ENCODE measurements around the gene GLB1L3.

GLB1L3 gene

DNA sequence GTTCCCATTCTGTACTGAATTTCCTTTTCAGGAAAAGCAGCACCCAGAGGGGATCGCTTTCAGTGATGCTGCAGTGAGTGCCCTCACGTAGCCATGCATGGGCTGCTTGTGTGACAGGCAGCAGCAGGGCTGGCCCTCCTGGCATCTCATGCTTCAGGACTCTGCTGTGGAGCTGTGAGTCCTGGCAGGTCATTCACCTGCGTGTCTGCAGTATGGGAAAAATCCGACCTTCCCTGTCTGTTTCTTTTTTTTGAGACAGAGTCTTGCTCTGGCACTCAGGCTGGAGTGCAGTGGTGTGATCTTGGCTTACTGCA lies 69.0 kb downstream of the GLB1L3 start:
- no peak for DNase-seq

DNA sequence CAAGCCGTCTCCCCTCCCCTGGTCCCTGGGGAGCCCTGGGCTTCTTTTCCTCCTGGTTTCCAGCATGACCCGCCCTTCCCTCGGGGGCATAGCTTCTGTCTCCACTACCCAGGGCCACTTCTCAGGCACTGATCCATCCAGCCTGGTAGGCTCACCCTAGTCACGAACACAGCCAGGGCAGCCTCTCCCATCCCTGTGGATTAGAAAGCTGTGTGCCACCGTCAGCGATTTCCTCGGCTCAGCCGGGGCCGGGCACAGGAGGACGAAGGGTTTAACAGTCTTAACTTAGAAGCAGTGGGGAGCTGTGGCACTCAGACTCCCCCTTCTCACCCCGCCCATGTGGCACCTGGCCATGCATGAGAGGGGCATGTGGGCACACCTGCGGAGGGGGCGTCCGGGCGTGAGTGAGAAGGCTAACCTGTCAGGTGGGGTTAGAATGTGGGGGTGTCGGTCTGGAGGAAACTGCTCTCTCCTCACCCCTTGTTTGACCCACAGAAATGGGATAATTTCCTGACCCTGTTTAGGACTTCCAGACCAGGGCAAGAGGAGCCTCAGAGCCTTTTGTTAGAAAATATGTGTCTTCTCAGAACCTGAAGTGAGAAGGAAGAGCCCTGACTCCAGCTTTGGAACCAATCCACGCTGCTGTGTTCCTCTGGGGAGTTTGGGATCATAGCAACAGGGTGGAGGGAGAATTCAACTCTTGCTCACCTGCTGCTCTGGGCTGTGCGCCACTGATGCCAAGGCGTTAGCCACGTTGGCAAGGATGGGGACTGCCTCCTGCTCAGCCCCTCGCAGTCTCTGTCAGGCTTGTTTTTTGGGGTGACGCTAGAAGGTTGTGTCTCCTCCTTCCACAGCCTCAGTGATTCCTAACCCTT lies 70.2 kb downstream of the GLB1L3 start:
- DNase-seq = no peak

DNA sequence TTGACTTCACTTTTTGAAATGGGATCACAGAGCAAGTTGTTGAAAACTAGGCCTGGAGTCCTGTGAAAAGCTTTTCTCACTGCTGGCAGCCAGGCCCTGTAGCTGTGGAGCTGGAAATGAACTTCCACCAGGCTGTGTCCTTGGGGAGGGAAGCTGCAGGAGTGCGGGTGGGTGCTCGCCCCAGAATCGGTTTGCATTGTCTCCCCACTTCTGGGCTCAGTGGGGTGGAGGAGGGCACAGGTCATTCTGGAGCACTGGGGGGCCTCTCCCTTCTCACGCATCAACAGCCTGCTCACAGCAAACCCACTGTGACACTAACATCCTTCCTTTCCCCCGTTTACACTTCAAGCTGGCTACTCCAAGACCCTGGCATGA lies 70.8 kb downstream of the GLB1L3 start:
- no peak for DNase-seq

DNA sequence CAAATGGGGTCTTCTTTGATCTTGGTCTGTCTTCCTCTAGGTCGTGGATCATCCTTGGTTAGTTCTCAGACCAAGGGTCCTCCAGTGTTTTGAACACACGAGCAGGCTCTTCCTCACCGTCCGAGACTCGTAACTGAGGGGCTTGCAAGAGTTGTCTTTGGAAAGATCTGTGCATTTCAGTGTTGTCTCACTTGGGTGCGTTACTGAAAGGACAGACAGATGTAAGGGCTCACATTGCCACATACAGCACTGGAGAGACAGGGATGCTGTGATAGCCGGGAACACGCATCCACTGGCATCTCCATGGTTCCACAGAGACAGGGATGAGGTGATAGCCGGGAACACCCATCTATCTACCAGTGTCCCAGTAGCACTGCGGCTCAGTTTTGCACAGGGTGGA lies 71.3 kb downstream of the GLB1L3 start:
- DNase-seq = no peak

DNA sequence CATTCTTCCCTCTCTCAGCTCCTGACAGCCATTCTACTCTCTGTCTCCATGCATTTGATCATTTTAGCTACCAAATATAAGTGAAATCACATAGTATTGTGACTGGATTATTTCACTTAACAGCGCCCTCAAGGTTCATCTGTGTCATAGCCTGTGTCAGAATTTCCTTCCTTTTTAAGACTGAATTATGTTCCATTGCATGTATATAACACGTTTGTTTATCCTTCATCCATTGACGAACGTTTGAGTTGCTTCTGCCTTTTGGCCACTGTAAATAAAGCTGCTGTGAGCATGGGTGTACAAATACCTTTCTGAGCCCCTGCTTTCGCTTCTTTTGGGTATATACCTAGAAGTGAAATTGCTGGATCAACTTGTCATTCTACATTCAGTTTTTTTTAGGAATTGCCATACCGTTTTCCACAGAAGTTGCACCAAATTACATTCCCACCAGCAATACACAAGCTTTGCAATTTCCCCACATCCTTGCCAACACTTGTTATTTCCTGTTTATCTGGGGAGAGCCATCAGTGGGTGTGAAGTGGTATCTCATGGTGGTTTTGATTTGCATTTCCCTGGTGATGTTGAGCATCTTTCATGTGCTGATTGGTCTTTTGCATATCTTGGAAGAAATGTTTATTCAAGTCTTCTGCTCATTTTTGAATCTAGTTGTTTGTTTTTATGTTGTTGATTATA lies 73.1 kb downstream of the GLB1L3 start:
- peak in 2 of 5 experiments; percentile 50 to 85 for DNase-seq

DNA sequence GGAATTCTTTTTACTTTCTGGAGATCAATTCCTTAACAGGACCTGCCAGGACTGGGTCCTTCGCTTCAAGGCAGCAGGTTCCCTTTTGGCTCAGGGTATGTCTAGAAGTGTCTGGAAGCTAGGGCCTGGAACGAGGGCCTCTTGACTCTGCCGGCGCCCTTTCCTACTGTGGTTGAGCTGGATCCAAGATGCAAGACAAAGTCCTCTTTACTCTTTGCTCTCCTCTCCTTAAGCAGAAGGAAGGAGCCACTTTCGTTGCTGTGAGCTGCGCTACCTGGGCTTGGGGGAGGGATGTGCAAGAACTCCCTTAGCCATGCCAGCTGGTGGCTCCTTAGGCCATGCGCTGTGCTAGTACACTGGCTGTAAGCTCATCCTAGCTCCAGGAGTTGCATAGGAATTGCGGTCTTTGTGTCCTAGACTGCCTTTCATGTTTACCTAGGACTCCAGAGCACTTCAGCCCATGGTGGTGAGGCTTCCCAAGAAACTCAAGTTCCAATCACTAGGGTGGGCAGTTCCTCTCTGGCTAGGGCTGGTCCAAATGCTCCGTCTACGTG lies 73.7 kb downstream of the GLB1L3 start:
- DNase-seq = no peak

DNA sequence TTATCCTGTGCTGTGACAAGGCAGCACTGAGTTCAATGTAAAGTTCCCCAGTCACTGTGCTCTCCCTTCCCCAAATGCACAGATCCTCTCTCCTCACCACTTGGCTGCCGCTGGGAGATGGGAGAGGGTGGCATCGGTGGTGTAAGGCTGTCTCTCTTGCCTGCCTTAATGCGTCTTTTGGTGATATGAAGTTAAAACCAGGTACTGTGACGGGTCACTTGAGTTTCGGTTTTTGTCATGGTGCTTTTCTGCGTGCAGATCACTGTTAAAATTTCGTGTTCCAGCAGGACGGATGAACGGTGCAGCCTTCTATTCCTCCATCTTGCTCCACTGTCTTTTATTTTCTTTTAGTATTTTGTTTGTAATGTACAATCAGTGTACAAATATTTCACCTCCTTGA lies 74.2 kb downstream of the GLB1L3 start:
- peak in 1 of 5 experiments; percentile 16 for DNase-seq

DNA sequence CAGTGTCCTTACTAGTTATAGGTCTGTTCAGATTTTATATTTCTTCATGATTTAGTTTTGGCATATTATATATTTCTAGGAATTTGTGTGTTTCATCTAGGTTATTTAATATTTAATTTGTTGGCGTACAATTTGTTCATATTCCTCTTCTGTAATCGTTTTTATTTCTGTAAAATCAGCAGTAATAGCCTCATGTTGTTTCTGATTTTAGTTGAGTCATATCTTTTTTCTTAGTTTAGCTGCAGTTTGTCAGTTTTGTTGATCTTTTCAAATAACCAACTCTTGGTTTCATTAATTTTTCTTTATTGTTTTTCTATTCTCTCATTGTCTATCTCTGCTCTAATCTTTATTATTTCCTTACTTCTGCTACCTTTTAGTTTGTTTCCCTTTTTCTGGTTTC lies 75.9 kb downstream of the GLB1L3 start:
- DNase-seq = no peak

DNA sequence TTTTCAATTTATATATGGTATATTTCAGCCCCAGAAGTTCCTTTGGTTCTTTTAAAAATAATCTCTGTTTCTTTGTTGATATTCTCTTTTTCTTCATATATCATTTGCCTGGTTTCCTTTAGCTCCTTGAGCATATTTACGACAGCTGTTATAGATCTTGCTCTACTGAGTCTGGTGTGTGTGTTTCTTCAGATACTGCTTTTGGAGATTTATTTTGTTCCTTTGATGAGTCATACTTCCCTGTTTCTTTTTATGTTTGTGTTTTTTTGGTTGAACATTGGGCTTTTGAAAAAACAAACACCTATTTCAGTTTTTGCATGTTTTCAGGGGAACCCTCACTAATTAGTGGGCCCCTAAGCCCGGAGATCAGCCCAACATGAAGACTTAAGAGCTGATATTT lies 79.0 kb downstream of the GLB1L3 start:
- DNase-seq = no peak

DNA sequence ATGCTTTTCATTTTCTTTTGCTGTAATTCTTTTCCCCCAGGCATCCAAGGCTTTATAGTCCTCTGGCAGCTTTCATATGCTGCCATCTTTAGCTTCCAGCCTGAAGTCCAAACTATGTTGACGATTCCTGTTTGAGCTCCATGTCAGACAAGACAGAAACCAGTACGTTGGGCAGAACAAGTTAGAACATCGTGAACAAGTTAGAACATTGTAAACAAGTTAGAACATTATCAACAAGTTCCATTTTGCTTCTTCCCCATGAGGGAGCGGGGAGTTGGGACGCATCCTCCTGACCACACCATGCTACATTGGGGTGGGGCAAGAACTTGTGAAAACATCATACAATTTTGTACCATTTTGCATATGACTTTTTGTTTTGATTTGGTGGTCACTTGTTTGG lies 79.5 kb downstream of the GLB1L3 start:
- DNase-seq = no peak

DNA sequence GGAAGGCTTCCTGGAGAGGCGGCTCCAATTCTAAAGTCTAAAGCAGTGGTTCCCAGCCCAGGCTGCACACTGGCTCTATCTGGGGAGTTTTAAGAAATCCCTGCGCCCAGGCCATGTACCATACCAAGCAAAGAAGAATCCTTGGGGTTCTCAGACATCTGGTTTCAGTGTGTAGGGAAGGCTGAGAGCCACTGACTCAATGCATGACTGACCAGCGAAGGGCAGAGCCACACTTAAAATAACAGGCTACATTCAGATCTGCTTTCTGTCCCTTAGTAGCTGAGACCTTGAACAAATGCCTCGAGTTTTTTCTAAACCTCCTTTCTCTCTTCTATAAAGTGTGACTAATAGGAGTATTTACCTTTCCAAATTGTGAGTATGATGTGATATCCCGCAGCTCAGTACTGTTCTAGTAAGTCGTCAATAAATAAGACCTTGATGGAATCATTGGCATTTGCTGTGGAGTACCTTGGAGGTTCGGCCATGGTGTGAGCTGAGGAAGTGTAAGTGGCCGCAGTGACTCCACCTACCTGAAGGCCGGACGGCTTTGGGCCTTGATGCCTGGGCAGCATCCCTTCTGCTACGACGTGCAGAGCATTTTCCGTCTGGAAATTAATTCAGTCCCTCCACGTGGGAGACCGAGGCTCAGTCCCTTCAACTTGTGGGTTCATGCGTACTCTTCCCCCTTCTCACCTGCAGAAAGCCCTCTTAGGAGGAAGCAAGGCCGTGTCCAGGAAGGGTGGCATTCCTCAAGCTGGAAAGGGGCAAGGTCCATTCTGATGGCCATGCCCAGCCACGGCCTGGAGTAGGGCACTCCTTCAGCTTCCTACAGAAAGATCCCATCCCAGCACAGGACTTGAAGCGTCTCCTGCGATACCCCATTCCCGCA lies 80.7 kb downstream of the GLB1L3 start:
- DNase-seq = no peak

DNA sequence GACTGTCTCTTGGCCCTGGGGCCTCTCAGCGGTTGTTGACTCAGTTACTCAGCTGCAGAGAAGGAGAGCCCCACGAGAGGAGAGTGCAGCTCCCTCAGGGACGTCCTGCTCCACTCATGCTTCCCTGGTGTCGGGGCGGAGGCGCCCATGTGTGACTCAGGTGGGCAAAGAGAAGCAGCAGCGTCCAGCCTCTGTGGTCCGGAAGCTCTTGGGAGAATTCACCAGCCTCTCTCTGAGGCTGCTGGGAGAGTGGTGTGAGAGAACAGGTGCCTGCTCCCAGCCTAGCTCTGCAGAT lies 81.3 kb downstream of the GLB1L3 start:
- DNase-seq = no peak

DNA sequence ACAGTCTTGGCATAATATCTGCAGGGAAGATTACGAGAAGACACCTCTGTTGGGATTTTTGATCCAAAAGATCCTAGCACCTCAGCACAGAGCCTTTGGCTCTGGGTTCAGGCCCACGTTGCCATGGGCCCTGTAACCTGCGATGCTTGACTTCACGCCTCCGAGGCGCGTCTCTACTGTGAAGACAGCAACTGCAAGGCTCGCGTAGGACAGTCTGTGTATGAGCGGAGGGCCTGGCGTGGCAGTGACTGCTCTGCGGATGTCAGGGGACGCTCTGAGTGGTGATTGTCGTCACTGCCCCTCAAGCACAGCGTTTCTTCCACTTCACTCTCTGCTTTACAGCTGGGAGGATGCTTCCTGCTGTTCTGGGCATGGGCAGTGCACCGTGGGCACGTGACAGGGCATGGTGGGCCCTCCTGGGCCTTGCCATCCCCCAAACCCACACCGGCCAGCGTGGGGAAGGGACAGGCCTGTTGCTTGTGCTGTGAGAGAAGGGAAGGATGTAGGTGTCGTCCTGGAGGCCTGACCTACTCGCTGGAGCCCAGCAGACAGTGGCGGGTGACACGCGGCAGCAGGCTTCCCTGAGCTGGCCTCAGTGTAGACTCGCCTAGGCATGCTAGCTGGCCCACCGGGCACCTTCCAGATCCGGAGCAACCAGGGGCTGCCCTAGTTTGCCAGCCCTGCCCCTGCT lies 82.1 kb downstream of the GLB1L3 start:
- no peak for DNase-seq

DNA sequence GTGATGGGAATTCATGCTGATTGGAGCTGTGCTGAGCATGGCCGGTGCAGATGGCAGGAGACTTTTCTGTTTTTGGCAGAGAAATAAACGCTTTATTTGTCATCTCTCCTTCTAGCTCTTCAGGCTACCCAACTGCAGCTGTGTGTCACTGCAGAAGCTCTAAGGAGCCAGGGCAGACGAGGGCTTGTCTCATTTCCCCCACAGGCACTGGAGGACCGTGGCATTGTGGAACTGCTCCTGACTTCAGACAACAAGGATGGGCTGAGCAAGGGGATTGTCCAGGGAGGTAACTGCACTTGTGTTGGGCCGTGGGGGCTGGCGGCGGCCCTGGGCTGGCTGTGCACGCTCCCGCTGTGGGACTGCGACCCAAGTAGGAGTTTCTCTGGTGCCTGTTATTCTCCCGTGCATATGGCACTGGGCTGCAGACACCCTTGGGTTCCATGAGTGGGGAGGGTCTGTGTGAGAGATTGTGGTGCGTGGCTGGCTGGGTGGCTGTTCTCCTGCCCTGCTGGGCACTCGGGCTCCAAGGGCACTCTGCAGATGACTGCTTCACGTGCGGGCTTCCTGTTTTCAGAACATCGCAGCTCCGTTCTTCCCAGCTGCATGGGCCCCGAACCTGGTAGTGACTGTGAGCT lies 82.8 kb downstream of the GLB1L3 start:
- DNase-seq = no peak

DNA sequence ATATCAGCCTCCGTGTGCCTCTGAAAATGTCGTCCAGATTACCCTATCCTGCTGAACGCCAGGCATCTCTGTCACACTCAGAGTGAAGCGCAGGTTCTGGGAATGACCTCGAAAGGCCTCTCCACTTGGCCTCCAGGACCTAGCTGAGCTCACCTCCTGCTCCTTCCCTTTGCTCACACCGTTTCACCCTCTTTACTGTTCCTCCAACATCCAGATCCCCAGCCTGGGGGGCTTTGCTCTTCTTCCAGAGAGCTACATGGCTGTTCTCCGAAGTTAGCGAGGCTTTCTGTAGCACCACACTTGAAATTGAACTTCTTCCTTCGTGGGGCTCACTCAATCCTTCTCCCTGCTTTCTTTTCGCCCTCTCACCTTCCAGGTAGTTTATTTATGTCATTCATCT lies 83.5 kb downstream of the GLB1L3 start:
- no peak for DNase-seq

DNA sequence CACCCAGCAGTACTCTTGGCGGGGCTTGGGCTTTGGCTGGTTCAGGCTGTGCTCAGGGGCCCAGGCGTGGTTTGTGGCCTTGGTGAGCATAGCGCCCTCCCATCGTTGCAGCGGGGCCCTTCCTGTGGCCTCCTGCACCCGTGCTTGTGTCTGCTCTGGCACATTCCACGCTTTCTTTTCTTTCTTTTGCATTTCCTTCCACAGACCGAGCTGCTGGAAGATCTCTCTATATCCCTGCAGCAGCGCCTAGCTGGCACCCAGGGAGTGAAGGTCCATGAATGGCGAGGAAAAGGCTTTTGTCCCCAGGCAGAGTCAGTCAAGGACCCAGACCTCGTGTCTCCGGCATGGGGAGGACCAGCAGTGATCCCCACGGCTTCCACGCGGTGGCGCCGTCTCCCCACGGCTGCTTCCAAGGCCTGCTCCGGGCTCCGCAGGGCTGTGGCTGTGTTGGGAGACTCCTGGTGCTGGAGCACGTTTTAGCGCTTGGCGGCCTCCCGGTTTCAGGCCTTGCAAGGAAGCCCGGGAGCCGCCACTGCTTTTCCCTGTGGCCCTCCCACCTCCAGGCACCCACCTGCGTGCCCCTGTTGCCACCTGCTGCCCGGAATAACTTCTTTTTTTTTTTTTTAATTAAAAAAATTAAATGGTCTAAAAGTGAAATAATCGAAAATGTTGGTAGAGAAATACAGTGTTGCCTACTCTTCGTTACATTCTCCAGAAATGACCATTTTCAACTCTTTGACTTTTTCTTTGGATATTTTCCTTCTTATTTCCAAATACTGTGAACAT lies 84.1 kb downstream of the GLB1L3 start:
- DNase-seq = peak; percentile 29 to 71 (median 51)

DNA sequence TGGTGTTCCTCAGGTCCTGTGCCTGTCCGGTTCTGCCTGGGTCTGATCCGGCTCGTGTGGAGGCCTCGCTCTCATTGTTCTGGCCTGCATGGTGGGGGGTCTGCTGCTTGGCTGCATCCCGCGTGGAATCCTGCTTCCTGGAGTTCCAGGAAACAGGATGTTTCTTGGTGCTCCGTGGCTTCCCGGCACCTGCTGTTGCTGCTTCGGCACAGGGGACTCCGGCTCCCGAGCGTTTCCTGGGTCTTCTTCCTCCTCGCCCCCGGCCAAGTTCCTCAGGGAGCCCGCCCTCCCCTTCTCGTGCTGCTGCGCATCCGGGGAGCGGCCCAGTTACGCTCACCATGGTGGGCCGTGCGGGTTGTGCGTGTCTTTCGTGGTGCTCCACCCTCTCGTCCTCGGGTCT lies 85.5 kb downstream of the GLB1L3 start:
- DNase-seq = no peak

DNA sequence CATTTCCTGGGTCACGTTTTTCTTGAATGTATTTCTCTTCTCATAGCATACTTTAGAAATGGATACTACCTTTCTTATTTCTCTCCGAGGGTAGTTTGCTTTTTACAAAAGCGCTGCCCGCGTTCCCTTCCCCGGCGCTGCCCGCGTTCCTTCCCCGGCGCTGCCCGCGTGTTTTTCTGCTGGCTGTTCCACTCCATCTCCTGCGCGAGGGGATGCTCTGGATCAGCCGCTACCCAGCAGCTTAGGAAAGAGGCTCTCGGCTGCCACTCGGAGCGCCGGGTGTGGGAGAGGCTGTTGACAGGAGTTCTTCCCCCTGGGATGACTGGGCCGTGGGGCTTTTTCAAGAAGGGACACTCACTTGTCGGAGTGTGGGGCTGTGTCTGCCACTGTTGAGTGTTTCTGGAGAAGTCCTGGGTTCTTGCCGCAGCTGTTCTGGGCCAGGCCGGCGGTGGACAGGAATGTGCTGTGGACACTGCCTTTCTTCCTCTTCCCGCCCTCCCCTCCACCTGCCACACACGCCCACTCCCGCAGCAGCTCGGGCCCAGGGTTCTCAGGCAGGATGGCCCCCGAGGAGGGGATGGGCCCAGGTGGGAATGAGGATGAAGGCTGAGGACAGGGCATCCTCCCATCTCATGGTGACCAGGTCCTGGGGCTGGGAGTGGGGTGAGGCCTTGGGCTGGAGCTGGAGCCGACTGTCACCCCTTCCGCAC lies 86.2 kb downstream of the GLB1L3 start:
- DNase-seq = no peak

DNA sequence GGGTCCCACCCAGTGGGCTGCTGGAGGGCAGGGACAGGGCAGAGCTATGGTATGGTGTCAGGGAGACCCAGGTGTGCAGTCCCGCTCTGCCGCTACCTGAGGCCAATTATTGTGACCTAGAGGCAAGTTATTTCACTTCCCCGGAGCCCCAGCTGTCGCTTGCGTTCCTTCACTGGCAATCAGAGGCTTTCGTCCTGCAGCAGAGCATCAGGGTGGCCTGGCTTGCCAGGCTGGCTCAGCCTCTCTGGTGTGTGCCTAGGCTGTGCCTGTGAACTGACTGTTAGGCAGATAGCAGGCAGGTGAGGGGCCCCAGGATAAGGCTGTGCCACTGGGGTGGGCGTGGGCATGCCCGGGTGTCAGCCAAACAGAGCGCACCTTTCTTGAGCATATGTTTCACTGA lies 87.0 kb downstream of the GLB1L3 start:
- DNase-seq = no peak

DNA sequence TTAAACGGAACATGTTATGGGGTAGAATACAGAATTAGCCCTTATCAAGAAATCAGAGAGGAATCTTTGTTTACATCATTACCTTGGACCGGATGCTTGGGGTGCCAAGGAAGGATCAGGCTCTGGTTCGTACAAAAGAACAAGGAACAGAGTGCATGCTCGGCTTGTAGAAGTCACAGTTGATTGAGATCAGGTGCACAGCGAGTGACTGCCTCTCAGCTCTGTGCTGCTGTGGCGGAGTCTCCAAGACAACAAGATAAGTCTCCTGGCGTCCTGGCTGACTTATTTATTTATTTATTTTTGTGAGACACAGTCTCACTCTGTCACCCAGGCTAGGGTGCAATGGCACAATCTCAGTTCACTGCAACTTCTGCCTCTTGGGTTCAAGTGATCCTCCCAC lies 87.4 kb downstream of the GLB1L3 start:
- DNase-seq = no peak

DNA sequence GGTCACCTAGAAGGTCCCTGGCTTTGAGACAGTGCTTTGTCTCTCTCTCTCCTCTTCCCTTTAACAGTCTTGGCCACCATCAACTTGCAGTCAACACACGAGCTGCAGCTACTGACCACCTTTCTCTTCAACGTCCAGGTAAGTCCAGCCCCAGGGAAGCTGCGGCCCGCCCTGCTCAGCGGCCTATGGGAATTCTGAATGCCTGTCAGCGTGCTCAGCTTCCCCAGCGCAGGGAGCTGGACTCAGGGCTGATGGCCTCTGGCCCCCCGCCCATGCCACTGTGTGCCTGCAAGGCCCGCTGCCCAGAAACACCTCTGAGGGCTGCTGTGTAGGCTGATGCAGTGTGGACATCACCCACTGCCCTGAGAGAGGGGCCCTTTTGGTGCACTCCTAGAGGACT lies 88.1 kb downstream of the GLB1L3 start:
- DNase-seq = no peak

All from T-helper 2 cell (primary cell).